K562 (cell line): ENCODE data around the gene MYO18B. TPM values are rescaled to one million over a fixed set of nuclear protein-coding genes. Genes with fewer than 3 reads are reported as not detected.

Experiments
- ATAC-seq: fragments of 200-7000 bp; cut with Tn5 transposase; 3 replicates; pipeline ENCODE4 v1.9.1; 2020; ENCODE audit warnings: moderate library complexity
- BruUV-seq: library from RNA; stranded (reverse); fragments of 400-500 nt; replicated peaks from 2 replicates; lab custom pipeline; 2021; lab: Mats Ljungman, UMichigan
- CTCF ChIA-PET: fragments of 300-600 bp; formaldehyde crosslinking; extraction: SDS; loops from one replicate; lab custom pipeline; 2021; ENCODE audit warnings: low intra/inter-chr PET ratio; lab: Yijun Ruan, JAX
- POLR2A ChIA-PET: fragments of 300-600, 350-650 bp; sonication (Branson Sonifier 250); formaldehyde crosslinking; extraction: SDS; loops from one replicate; lab custom pipeline; 2021; ENCODE audit warnings: antibody characterized with exemption, inconsistent platforms; lab: Yijun Ruan, JAX
- DNase-seq, 4 experiments: peaks; one replicate each; pipeline versions ENCODE4 v3.0.0 to v3.0.0-alpha.2; 2011 to 2018; ENCODE audit warnings: low spot score in 3 of 4, mixed read lengths in 3 of 4; ENCODE audit errors: extremely low read depth in 1 of 4
- FAIRE-seq: peaks from 2 replicates; lab custom pipeline; 2011; peaks lifted over from hg19 to GRCh38; lab: Jason Lieb, UNC
- H2AFZ ChIP-seq: 2 replicates; pipeline ENCODE4 v1.6.0; 2011; ENCODE audit warnings: low read depth, low read length, control low read depth, inconsistent platforms
- H3K27ac ChIP-seq: fragments of 200-600 bp; 3 replicates; pipeline ENCODE4 v1.8.0; 2011; ENCODE audit warnings: low read depth, mild to moderate bottlenecking, control low read depth, inconsistent platforms, low read length, moderate library complexity, mixed read lengths; ENCODE audit errors: extremely low read depth
- H3K27me3 ChIP-seq, 2 experiments: fragments of 300-600 bp in 1 of 2; 2 replicates in 1 of 2; 3 replicates in 1 of 2; pipeline versions ENCODE4 v1.6.0 to v1.8.0; 2011; ENCODE audit warnings: inconsistent platforms in 2 of 2, low read length in 2 of 2, mild to moderate bottlenecking in 1 of 2, mixed read lengths in 1 of 2, moderate library complexity in 1 of 2; ENCODE audit not compliant: control insufficient read depth in 2 of 2, insufficient read depth in 2 of 2
- H3K36me3 ChIP-seq: fragments of 300-600 bp; 3 replicates; pipeline ENCODE4 v1.8.0; 2011; ENCODE audit warnings: mild to moderate bottlenecking, low read length, inconsistent platforms; ENCODE audit not compliant: control insufficient read depth, insufficient read depth
- H3K4me1 ChIP-seq, 2 experiments: fragments of 200-600 bp in 1 of 2; replicated peaks in 1 of 2; 2 replicates in 1 of 2; 3 replicates in 1 of 2; pipeline versions ENCODE4 v1.5.1 to v1.8.0; 2011; ENCODE audit warnings: inconsistent platforms in 2 of 2, low read length in 2 of 2, mild to moderate bottlenecking in 1 of 2, mixed read lengths in 1 of 2, moderate library complexity in 1 of 2; ENCODE audit not compliant: control insufficient read depth in 2 of 2, insufficient read depth in 2 of 2
- H3K4me2 ChIP-seq: 2 replicates; pipeline ENCODE4 v1.6.1; 2011; ENCODE audit warnings: low read length, control low read depth, inconsistent platforms, mixed read lengths; ENCODE audit not compliant: insufficient read depth
- H3K4me3 ChIP-seq: fragments of 200-600 bp; sonication (generic), shearing (Covaris generic); 2 replicates; pipeline ENCODE4 v1.5.1; 2016; ENCODE audit warnings: control low read depth, inconsistent platforms
- H3K79me2 ChIP-seq: fragments of 200-600 bp; 3 replicates; pipeline ENCODE4 v1.8.0; 2011; ENCODE audit warnings: low read length, inconsistent platforms; ENCODE audit not compliant: control insufficient read depth, insufficient read depth
- H3K9ac ChIP-seq, 2 experiments: 2 replicates each; pipeline versions ENCODE4 v1.6.0 to v1.6.1; 2011; ENCODE audit warnings: low read depth in 2 of 2, low read length in 2 of 2, control low read depth in 1 of 2, inconsistent platforms in 1 of 2, mild to moderate bottlenecking in 1 of 2, mixed read lengths in 1 of 2; ENCODE audit not compliant: insufficient read depth in 1 of 2
- H3K9me1 ChIP-seq: one replicate; pipeline ENCODE4 v1.6.0; 2011; ENCODE audit warnings: inconsistent platforms, mild to moderate bottlenecking, low read length, moderate library complexity; ENCODE audit not compliant: control insufficient read depth, insufficient read depth
- H3K9me3 ChIP-seq: replicated peaks from 2 replicates; pipeline ENCODE4 v1.5.1; 2011; ENCODE audit warnings: low read depth, low read length, inconsistent platforms; ENCODE audit not compliant: control insufficient read depth, insufficient read depth
- H4K20me1 ChIP-seq: replicated peaks from 2 replicates; pipeline ENCODE4 v1.6.1; 2011; ENCODE audit warnings: low read length, inconsistent platforms, mixed read lengths; ENCODE audit not compliant: control insufficient read depth, insufficient read depth
- DMBX1 ChIP-seq: fragments of 250-450 bp; sonication (Bioruptor Pico); IDR thresholded peaks from 2 replicates; pipeline ENCODE4 v1.8.0; 2022; ENCODE audit warnings: inconsistent platforms, mild to moderate bottlenecking, moderate library complexity, borderline replicate concordance
- GATAD2A ChIP-seq: fragments of 450-650 bp; IDR thresholded peaks from 2 replicates; pipeline ENCODE4 v1.6.1; 2017
- HDAC1 ChIP-seq, 2 experiments: fragments of 450-650 bp; IDR thresholded peaks; 2 replicates each; pipeline ENCODE4 v1.6.1; 2016 to 2017; ENCODE audit warnings: inconsistent platforms in 1 of 2, mild to moderate bottlenecking in 1 of 2, moderate library complexity in 1 of 2
- IFI16 ChIP-seq: fragments of 250-450 bp; sonication (Bioruptor Pico); IDR thresholded peaks from 2 replicates; pipeline ENCODE4 v2.1.2; 2022; ENCODE audit warnings: mild to moderate bottlenecking, inconsistent platforms
- NCOA1 ChIP-seq: fragments of 450-650 bp; IDR thresholded peaks from 2 replicates; pipeline ENCODE4 v1.6.1; 2016; ENCODE audit warnings: low read depth
- NR1H2 ChIP-seq: sonication (generic); formaldehyde crosslinking; IDR thresholded peaks from 2 replicates; pipeline ENCODE4 v1.4.0; 2020; ENCODE audit warnings: mild to moderate bottlenecking, missing genetic modification reagents
- SIRT6 ChIP-seq: IDR thresholded peaks from one replicate; pipeline ENCODE4 v1.6.1; 2012; ENCODE audit warnings: low read depth, mild to moderate bottlenecking, control low read depth, inconsistent platforms, low read length, moderate library complexity
- TEAD2 ChIP-seq: fragments of 450-650 bp; IDR thresholded peaks from 2 replicates; pipeline ENCODE4 v1.6.1; 2016; ENCODE audit warnings: missing genetic modification characterization, control low read depth, missing compliant biosample characterization
- WGBS: fragments of 100-300 bp; shearing (Covaris generic); methylation state at CpG from one replicate; pipeline ENCODE4 v1.1.6; 2016; ENCODE audit warnings: low coverage, mixed read lengths; ENCODE audit not compliant: insufficient coverage; ENCODE audit errors: missing lambda C conversion rate; 5-methylcytosine and 5-hydroxymethylcytosine counted together
- in situ Hi-C: fragments of 300-500 bp; cut with MboI; formaldehyde crosslinking; loops from 4 replicates; pipeline ENCODE4 v1.15.0; 2018; ENCODE audit warnings: inconsistent platforms, mixed read lengths
- intact Hi-C: fragments of 100-400 bp; cut with micrococcal nuclease; formaldehyde crosslinking; loops from 2 replicates; pipeline ENCODE4 v1.14.2; 2022
- polyA plus RNA-seq, 8 experiments: library from polyadenylated mRNA; depleted of rRNA in 4 of 8; stranded (reverse) in 5 of 8; unstranded in 3 of 8; fragments of >200 nt; fragmentation: Nextera tagmentation in 2 of 8; fragmentation: Illumina TruSeq in 1 of 8; extraction: Ambion mirVana in 2 of 8; extraction: Trizol in 1 of 8; gene quantifications; 2 replicates each; pipeline versions ENCODE4 v1.2.1 to v1.2.3, GENCODE V29; 2011 to 2014; ENCODE audit warnings: inconsistent platforms in 1 of 8, missing spikeins in 1 of 8
- total RNA-seq, 7 experiments: library from RNA; depleted of rRNA in 6 of 7; stranded (reverse); fragments of >200 nt in 6 of 7; fragmentation: Illumina TruSeq in 2 of 7; extraction: Trizol in 2 of 7; gene quantifications; 2 replicates each; pipeline versions ENCODE4 v1.2.1 to v1.2.3, GENCODE V29; 2011 to 2021; ENCODE audit warnings: low replicate concordance in 1 of 7

Gene MYO18B
- total and polyA plus RNA-seq, 9 of the 15 experiments (the other 6 are each of a cell fraction or from before 2014, with no cell fraction given) = 0.06 to 7.0 (median 4.3) TPM

DNA sequence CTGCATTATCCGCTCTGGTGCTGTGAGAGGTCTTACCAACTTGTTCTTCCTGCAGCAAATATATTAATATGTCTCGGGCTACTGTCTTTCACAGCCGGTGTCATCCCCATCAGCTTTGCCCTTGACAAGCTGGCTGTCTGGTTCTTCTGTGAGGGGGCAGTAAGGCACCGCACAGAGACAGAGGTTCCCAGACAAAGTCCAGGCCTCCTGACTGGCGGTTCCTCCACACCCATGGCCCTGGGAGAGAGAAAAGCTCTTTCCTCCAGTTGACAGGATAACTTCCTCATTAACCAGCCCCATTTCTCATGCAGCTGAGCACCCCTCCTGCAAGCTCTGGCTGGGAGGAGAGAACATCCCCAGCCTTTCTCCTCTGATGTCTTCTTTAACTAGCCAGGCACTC lies 214.8 kb downstream of the MYO18B start:
- ChIA-PET POLR2A (interaction anchor here (1.1 kb wide), 1 partner anchor 15 kb away, joined by 4 read pairs; no protein-coding TSS in a partner anchor), CTCF (no interaction called here)
- ATAC-seq (no peak), DNase-seq (no peak), FAIRE-seq (no peak)
- TF ChIP-seq TEAD2 (tag) (no peak), IFI16 (CRISPR knock-in tag) (no peak), GATAD2A (no peak), HDAC1 (IDR thresholded peaks at IDR 0.05) (no peak), NCOA1 (no peak), SIRT6 (no peak), DMBX1 (no peak), NR1H2 (no peak)
- H3K4me1 ChIP-seq = no peaks in the 10 kb centered on the region
- no peaks in the 10 kb centered on the region for H3K79me2 ChIP-seq
- 65% methylated on average over 4 of the region's 5 CpGs for WGBS
- no peaks in the 10 kb centered on the region for H3K9me1 ChIP-seq
- no peak overlapping the region for H3K9ac ChIP-seq
- no peak overlapping the region for H3K27ac ChIP-seq
- H2AFZ ChIP-seq = no peak overlapping the region
- no peaks in the 10 kb centered on the region for H3K9me3 ChIP-seq
- peaks cover 19% of the 10 kb centered on the region; the same call in 2 of the 3 replicates for H3K36me3 ChIP-seq
- no peaks in the 10 kb centered on the region for H4K20me1 ChIP-seq
- no peaks in the 10 kb centered on the region for H3K27me3 ChIP-seq
- in situ Hi-C loops = no loop called here
- no peak overlapping the region for H3K4me2 ChIP-seq
- intact Hi-C loops = no loop called here
- H3K4me3 ChIP-seq = no peak overlapping the region
- BruUV-seq = no TSS peak
